HG02870 (cell line): ENCODE results near the gene ABCD4.
"Not testable (repeated sequence)": the region's sequence is repeated elsewhere in the genome, so short reads cannot be mapped to it uniquely, and the experiment has no call there.

Experiments
- ATAC-seq: cut with Tn5 transposase; IDR thresholded peaks from one replicate; pipeline ENCODE4 v1.9.1; 2021; ENCODE audit warnings: mild to moderate bottlenecking, moderate library complexity; ENCODE audit not compliant: unreplicated experiment

Gene ABCD4

DNA sequence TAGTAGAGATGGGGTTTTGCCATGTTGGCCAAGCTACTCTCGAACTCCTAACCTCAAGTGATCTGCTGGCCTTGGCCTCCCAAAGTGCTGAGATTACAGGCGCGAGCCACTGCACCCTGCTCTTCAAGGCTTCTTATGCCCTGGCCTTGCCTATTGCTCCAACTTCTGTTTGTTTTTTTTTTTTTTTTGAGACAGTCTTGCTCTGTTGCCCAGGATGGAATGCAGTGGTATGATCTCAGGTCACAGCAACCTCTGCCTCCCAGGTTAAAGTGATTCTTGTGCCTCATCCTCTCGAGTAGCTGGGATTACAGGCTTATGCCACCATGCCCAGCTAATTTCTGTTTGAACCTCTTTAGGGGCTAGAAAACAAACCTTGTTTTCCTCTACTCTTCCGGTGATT, 6.0 kb upstream of the ABCD4 start:
- no peak for ATAC-seq

DNA sequence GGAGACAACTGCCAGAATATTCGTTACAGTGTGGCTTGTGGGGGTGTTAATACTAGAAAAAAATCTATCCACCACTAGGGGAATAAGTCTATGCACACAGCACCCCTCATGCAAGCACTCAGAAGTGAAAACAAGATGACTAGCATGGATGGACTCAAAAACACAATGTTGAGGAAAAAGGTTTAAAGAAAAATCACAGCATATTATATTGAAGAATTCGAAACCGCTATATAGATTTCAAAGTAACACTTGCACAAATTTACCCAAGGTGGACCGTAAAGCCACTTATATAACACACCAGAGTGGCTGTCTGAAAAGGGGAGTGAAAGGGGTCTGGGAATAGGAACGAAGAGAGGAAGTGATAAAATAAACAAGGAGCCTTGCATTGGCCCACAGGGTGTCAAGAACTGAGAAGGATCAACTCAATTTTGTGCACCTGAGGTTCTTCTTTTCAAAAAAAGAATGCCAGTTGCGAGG, 544 bp downstream of the ABCD4 start:
- peak; percentile 40 for ATAC-seq

DNA sequence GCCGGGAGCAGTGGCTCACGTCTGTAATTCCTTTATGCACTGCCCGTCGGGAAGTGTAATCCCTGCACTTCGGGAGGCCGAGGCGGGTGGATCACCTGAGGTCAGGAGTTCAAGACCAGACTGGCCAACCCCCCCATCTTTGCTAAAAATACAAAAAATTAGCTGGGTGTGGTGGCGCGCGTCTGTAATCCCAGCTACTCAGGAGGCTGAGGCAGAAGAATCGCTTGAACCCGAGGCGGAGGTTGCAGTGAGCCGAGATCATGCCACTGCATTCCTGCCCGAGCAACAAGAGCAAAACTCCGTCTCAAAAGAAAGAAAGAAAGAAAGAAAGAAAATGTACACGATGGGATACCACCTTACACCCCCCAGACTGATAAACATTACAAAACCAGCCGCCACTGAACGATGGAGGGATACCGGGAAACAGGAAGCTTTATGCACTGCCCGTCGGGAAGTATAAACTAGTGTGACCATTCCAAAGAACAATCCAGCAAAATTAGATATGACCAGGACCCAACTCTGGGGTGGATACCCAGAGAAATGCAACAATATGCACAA, 1.1 kb downstream of the ABCD4 start:
- no peak for ATAC-seq

DNA sequence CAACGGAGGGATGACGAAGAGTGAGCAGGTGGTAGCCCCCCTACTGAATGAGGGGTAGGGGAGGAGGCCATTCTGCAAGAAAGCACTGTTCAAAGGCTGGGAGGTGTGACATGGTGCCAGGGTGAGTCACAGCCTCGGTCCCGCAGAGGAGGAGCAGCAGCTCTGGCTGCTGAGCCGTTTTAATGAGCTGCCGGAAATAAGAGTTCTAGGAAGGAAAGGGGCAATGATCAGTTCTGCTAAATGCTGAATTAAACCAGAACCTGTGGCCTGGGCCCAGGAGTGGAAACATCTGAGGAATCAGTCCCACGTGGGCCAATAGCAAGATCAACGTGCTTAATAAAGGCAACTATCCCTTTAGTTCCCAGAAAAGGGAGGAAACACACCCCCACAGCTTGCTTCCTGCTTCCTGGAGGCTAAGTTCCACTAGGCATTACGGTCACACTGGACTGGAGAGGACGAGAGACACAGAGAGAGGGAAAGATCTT, 3.6 kb downstream of the ABCD4 start:
- ATAC-seq = no peak

DNA sequence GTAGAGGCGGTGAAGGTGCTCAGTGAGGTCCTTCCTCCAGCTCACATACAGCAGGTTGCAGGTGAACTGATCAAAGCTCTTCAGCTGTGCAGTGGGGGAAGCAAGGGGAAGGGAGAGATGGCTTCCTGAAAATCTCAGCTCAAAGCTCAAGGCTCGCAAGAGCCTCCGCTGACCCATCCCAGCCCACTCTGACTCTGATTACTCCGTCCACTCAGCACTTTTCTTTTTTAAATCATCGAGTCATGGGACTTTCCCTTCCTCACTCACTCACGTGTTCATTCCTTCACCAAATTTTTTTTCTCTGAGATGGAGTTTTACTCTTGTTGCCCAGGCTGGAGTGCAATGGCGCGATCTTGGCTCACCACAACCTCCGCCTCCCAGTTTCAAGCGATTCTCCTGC, 4.7 kb downstream of the ABCD4 start:
- no peak for ATAC-seq

DNA sequence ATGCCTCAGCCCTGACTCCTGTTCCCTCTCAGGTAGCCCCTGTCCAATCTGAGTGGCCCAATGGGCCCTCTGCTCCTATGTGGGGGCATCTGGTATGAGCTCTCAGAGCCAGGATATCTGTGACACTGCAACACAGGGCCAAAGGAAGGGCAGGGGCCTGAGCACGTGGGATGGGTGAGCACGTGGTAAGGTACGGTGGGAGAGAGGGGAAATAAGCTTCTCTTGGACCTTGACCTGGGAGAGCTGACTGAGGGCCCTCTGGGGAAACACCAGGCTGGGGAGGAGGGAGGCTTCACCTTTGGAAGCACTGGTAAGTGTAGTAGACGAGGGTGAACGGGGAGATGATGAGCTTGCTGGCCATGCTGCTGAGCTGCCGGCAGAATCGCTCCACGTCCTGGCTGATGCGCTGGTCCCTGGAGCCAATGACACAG, 6.7 kb downstream of the ABCD4 start:
- ATAC-seq = no peak

DNA sequence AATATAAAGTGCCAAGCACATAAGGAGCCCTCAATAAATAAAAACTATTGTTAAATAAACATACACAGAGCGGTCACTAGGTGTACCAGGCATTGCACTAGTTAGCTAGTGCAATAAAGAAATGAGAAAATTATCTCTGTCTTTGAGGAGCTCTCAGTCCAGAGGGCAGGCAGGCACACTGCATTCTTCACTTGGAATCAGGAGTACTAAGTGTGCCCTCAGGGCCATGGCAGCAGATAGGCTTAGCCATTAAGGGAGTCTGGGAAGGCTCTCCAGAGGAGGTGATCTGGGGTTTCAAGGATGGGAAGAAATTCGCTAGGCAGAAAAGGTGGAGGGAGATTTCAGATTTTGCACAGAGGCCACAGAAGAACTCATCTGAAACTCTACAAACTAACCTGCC, 9.1 kb downstream of the ABCD4 start:
- no peak for ATAC-seq

DNA sequence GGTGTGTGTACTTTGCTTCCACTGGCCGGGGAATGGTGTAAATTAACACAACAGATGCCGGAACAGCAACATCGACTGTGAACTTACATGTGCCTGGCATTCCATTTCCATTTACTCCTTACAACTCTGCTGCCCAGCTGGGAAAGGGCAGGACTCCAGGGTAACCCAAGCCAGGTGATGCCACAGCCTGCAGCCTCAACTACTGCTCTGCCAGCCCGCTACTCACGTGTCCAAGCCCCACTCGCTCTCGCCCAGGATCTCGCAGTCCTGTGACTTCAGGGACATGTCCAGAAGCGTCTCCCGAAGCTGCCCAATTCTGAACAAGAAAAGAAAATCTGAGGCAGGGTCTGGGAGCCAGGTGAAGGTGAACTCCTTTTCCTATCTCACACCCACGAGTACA, 10.7 kb downstream of the ABCD4 start:
- ATAC-seq = no peak

DNA sequence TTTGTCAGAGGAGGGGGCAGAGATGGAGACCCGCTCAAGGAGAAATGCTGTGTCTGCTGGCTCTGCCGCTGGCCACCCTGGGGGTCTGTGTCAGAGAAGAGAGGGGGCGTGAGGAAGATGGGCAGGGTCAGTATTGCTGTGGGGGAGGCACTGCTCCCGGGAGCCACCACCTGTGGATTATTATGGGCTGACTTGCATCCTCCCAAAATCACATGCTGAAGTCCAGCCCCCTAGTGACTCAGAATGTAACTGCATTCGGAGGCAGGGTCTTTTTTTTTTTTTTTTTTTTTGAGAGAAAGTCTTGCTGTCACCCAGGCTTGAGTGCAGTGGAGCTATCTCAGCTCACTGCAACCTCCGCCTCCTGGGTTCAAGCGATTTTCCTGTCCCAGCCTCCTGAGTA, 12.3 kb downstream of the ABCD4 start:
- ATAC-seq = no peak

DNA sequence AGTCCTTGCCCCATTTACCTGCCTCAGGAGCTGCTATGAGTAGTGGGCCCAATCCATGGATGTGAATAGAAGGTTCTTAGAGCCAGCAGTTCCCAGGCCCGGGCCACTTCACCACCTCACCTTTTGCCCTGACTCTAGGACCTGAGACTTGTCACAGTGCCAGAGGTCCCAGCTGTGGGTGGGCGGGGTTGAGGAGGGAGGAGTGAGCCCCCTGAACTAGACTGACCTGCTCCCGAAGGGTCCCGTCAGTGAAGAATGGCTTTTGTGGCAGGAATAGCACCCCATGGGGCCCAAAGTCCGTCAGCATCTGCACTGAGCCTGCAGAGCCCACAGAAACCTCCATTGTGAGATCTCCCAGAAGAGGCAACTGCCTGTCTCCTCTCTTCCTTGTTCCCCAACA, 12.9 kb downstream of the ABCD4 start:
- ATAC-seq = no peak

DNA sequence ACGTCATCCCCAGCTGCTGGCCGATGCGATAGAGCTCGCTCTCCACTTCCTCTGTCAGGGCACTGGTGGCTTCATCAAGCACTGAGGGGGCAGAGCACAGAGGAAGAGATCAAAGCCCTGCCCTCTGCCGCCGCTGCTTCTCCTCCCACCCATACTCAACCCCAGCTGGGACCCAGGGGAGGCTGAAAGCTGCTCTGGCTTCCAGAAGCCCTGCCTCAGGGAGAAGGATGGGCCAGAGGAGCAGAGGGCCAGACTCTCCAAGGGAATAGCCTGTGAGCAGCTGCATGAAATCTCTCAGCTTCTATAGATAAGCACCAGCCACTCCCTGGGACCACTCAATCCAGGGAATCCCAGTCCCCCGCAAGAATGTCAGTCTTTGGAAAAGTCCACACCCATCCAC, 16.0 kb downstream of the ABCD4 start:
- no peak for ATAC-seq

DNA sequence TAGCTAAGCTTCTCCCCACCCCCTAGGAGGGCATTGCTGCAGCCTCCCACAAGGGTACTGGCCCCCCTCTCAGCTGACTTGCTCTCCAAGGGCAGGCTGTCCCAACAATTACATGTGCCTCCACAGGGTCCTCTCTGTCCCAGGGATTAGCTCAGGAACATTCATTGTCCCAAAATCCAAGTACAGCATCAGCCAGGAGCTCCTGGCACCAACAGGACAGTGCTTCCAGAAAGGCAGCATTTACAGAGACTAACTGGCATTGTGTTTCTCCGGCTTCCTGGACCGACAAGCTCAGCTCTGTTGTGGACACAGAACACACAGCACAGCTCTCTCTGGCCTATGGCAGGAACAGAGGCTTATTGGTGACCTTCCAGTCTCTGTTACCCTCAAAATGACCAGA, 21.7 kb downstream of the ABCD4 start:
- ATAC-seq = no peak

DNA sequence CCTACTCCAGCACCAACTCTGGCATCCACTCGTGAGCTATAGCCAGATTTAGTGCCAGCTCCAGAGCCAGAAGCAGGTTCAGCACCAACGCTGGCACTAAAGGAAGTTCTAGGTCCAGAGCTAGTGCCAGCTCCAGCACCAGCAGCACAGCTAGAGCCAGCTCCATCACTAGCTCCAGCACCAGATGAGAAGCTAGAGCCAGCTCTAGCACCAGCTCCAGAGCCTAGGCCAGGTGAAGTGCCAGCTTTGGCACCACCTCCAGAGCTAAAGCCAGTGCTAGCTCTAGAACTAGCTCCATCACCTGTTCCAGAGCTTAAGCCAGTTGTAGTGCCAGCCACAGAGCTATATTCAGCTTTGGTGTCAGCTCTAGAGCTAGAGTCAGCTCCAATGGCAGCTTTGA, 24.7 kb downstream of the ABCD4 start:
- ATAC-seq = no peak

DNA sequence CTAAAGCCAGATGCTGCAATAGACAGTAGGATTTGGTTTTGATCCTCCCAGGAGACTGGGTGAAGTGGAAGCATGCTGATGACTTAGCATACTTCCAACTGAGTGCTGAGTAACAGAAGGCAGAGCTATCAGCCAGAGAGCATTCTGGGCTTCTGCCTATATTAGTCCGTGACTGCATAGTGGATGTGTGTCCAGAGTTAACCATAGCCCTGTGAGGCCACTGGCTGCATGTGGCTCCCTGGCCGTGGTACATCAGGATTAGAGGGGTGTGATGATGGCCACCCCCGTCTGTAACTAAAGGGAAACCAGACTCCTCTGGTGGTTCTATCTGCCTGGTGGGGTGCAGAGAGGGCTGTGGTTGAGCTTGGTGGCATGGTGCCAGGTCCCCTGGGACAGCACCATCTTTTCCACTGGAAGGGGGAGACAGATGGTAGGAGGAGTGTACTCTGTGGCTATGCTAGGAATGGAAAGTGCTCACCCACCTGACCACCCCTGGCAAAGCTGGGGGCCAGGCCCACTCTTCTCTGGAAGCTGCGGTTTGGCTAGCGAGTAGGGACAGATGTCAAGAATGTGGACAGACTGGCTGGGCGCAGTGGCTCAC, 27.4 kb downstream of the ABCD4 start:
- no peak for ATAC-seq

DNA sequence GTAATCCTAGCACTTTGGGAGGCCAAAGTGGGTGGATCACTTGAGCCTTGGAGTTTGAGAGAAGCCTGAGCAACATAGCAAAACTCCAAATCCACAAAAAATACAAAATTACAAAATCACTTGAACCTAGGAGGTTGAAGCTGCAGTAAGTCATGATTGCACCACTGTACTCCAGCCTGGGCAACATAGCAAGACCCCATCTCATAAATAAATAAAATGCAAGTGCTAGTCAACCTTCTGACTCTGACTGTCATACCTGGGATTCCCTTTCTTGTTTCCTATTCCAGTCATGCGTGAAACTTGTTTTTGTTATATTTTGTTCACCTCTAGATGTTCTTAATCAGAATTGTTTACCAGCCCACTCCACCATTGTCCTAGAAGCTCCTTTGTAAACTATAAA, 31.4 kb downstream of the ABCD4 start:
- ATAC-seq = no peak

DNA sequence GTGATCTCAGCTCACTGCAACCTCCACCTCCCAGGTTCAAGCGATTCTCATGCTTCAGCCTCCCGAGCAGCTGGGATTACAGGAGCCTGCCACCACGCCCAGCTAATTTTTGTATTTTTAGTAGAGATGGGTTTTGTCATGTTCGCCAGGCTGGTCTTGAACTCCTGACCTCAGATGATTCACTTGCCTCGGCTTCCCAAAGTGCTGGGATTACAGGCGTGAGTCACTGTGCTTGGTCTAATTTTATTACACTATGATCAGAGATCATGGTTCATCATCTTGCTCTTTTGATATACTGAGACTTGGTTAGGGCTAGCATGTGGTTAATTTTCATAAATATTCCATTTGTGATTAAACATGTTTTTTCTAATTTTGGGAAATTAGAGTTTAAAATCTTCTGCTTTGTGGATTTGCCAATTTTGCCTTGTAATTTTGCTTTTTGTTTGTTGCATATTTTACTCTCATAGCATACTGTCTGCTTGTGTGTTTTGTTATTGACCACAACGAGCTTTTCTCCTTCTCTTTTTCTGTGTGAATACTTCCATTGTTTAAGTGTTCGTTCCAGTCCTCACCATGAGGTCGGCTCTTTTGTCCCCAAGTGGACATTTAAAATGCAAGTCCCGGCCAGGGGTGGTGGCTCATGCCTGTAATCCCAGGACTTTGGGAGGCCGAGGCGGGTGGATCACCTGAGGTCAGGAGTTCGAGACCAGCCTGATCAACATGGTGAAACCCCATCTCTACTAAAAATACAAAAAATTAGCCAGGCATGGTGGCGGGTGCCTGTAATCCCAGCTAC, 32.2 kb downstream of the ABCD4 start:
- not testable (repeated sequence) for ATAC-seq

DNA sequence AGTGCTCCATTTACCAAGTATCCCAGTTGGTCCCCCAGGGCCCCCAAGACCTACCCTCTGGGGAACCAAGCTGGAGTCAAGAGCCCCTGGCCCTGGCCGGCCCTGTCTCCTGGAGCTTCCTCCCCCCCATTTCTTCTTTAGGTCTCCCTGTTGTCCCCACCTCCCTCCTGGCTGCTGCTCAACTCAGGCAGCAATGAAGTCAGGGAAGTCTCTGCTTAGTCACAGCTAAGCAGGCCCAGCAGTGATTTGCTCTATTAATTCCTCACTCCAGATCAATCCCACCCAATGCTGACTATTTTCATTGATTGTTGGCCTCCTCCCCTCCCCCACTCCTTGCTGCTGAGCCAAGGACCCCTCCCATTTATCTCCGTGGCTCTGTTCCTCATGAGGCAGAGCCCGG, 35.1 kb downstream of the ABCD4 start:
- ATAC-seq = no peak

DNA sequence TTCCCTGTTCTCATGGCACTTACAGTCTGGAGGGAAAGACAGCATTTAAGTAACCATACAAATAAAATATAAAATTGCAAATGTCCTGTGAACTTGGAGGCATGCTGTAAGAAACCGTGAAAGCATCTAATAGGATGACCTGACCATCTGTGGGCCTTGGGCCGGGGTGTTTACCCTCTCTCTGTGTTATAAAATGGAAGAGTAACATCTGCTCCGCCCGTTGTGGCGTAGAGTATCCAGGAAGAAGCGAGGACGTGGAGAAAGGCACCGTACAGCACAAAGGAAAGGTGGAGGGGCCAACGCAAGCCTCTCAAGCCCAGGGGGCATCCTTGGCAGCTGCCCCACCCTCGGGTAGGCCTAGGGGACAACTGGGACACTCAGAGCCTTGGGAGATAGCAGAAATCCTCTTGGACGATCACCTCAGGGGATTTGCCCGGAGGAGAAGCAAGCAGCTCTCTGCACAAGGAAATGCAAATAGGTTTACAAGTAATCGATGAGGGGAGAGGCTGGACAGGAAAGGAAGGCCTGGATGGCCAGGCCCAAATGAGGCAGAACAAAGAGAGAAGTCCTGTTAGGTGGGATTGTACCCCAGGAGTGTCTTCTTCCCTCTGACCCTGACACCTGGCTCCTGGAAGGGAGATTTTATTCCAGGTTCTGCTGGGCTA, 37.3 kb downstream of the ABCD4 start:
- no peak for ATAC-seq

DNA sequence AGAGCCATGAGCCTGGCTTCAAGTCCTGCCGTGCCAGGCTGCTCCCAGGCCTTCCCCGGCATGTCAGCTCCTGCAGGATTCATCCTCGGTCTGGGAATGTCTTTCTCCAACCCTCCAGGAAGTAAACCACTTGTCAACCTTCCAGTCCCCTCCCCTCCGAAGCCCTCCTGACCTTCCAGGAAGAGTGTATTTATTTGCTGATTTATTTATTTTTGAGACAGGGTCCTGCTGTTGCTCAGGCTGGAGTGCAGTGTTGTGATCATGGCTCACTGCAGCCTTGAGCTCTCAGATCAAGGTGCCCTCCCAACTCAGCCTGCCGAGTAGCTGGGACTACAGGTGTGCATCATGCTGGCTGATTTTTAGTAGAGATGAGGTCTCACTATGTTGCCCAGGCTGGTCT, 38.8 kb downstream of the ABCD4 start:
- no peak for ATAC-seq

DNA sequence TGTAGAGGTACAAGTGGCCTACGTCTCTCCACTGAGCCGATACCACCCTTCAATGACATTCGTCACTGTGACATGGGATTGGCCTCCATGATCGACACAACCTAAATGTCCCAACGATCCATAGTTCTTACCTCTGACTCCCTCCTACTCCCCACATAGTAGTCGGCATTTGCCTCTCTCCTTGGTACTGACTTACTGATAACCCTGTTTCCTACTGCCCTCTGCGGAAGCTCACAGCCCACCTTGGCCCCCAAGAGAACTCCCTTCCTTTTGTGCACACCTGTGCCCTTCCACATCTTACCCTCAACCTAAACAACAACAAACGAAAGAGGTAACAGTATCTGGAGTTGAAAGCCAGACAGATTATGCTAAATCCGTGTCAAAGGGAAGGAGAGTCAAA, 39.6 kb downstream of the ABCD4 start:
- no peak for ATAC-seq

DNA sequence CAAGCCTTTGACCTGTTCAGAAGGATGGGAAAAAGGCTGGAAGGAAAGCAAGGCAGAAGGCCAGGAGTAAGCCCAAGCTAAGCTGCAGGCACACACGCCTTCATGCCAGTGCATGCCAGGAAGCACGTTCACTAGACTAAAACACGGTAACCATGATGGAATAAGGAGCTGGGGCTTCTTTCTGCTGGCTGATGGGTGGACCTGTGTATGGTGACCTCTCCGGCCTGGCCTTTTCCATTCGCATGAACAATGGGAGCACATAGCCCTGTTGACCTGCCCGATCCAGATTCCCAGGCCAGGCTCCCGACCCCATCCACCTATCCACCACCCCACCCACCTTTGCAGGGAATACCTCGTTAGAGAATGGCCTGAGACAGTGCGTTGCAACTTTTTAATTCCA, 40.7 kb downstream of the ABCD4 start:
- ATAC-seq = no peak

DNA sequence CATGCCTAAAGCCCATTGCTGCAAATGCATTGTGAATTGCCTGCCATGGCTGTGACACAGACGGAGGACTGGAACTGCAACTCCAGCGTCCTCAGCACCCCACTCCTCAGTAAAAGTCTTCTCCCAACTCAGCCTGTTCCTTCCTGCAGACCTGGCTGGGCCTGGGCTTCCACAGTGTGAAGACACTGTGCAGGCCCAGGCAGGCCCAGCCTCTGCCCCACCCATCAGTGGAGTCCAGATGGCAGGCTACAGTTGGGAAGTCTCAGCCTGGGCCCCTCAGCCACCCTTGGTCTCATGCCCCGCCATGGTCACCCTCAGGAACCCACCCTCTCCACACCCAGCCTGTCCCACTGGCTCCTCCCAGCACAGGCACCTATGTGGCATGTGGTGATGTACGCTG, 41.4 kb downstream of the ABCD4 start:
- no peak for ATAC-seq
